OCI-LY3 (cell line): Measurements from ENCODE around the gene GCK.

Experiments
- CTCF ChIP-seq: fragments of 200-600, 300-600 bp; sonication (generic); IDR thresholded peaks from 2 replicates; pipeline ENCODE4 v1.5.1; 2014; ENCODE audit warnings: antibody characterized with exemption, low read length, low read depth
- EZH2phosphoT487 ChIP-seq: fragments of 200-600 bp; shearing (Covaris generic); IDR thresholded peaks from 2 replicates; pipeline ENCODE4 v1.6.1; 2018; ENCODE audit warnings: antibody characterized with exemption, mixed run types, low read depth

DNA sequence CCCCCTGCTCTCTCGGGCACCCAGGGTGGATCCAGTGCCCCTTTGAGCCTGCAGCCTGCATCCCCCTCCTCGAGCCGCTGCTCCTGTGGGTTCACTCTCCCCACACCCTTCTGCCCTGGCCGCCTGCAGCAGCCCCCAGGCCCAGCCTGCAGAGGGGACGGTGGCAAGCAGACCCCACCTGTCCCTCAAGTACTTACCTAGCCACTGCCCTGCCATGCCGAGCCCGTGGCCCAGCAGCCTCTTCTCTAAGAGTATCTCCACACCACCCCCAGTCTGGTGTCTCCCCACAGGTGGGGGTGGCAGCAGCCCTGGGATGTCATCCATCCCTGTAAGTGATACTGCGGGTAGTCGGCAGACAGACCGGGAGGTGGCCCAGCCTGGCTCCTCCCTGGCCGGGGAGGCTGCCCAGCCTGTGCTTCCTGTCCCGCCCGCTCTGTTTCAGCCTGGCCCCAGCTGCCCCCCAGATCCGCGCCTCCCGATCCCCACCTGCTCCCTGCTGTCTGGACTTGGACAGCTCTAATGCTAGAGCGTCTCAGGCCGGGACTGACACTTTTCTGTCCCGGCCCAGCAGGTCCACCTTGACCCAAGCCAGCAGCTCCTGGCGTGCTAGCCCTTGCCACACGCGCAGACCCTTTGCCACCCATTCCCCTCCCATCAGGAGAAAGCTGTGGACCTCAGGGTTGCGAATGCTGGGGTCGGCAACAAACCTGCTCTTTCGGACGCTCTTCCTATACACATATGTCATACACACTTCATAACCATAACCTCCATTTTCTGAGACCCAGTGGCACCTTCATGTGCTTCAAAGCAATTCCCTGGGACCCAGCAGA, 36.5 kb upstream of the GCK start:
- no peak for TF ChIP-seq CTCF
- no peak for TF ChIP-seq EZH2phosphoT487
